Erythroblast (primary cell): ENCODE data around the gene TRIML2.

ENCODE experiments used
- GATA1 ChIP-seq: IDR thresholded peaks from 2 replicates; pipeline ENCODE4 v1.6.1; 2011; ENCODE audit warnings: low read depth, mild to moderate bottlenecking, control low read depth, low read length, moderate library complexity
- POLR2A ChIP-seq: IDR thresholded peaks from 2 replicates; pipeline ENCODE4 v1.6.1; 2011; ENCODE audit warnings: mild to moderate bottlenecking, low read length

GRCh38 chr4:188046657-188047056, 62.7 kb downstream of the TRIML2 start:
- TF ChIP-seq POLR2A = no peak
- TF ChIP-seq GATA1 = no peak
